Small intestine (tissue), 7 donors: Measurements from ENCODE around the gene SORCS2. TPM values are rescaled to one million over a fixed set of nuclear protein-coding genes. Genes with fewer than 3 reads are reported as not detected.

ENCODE experiments used
- DNase-seq, 2 donors: peaks; one replicate each; pipeline versions ENCODE4 v3.0.0 to v3.0.0-alpha.2; 2013
- FAIRE-seq: peaks from 2 replicates; lab custom pipeline; 2012; peaks lifted over from hg19 to GRCh38; lab: Jason Lieb, UNC
- H3K27ac ChIP-seq, 3 donors: one replicate each; pipeline ENCODE4 v1.5.1; 2013; ENCODE audit warnings: low read length in 2 of 3, mild to moderate bottlenecking in 2 of 3, control low read depth in 1 of 3, inconsistent platforms in 1 of 3, low read depth in 1 of 3, moderate library complexity in 1 of 3
- H3K27me3 ChIP-seq, 3 donors: one replicate each; pipeline ENCODE4 v1.6.1; 2013; ENCODE audit warnings: low read length in 3 of 3, inconsistent platforms in 1 of 3; ENCODE audit not compliant: control insufficient read depth in 3 of 3, insufficient read depth in 3 of 3
- H3K36me3 ChIP-seq, 3 donors: one replicate each; pipeline ENCODE4 v1.6.1; 2013; ENCODE audit warnings: low read length in 3 of 3, inconsistent platforms in 1 of 3, low read depth in 1 of 3, mild to moderate bottlenecking in 1 of 3, moderate library complexity in 1 of 3; ENCODE audit not compliant: control insufficient read depth in 3 of 3, insufficient read depth in 2 of 3
- H3K4me1 ChIP-seq, 3 donors: one replicate each; pipeline ENCODE4 v1.6.1; 2013; ENCODE audit warnings: low read length in 2 of 3, inconsistent platforms in 1 of 3, low read depth in 1 of 3, mild to moderate bottlenecking in 1 of 3, moderate library complexity in 1 of 3; ENCODE audit not compliant: control insufficient read depth in 3 of 3, insufficient read depth in 2 of 3
- H3K4me3 ChIP-seq, 3 donors: one replicate each; pipeline ENCODE4 v1.5.1; 2013; ENCODE audit warnings: low read length in 3 of 3, control low read depth in 1 of 3, inconsistent platforms in 1 of 3, low read depth in 1 of 3, mild to moderate bottlenecking in 1 of 3, moderate library complexity in 1 of 3
- H3K9me3 ChIP-seq, 2 donors: one replicate each; pipeline ENCODE4 v1.6.1; 2013; ENCODE audit warnings: low read depth in 1 of 2, low read length in 1 of 2; ENCODE audit not compliant: control insufficient read depth in 2 of 2, insufficient read depth in 1 of 2
- WGBS, 3 donors: extraction: QIAGEN DNeasy Blood & Tissue Kit; methylation state at CpG; one replicate each; pipeline ENCODE4 v1.1.7; 2013; 5-methylcytosine and 5-hydroxymethylcytosine counted together
- polyA plus RNA-seq, 4 donors: library from polyadenylated mRNA; stranded (reverse) in 3 of 4; unstranded in 1 of 4; fragments of 200-250 nt in 3 of 4; fragments of 120-200 nt in 1 of 4; gene quantifications; one replicate each; pipeline versions ENCODE4 v1.2.1 to v1.2.3, GENCODE V29; 2013
- donor health status: healthy with polysubstance abuse.
- donor health status: control.
- donor health status: control.
- donor health status: Bipolar disorder and iron deficiency.
- donor health status: healthy.

SORCS2 gene
- polyA plus RNA-seq, 4 donors = 0.63 to 3.3 (median 2.2) TPM; not detected in 1

DNA sequence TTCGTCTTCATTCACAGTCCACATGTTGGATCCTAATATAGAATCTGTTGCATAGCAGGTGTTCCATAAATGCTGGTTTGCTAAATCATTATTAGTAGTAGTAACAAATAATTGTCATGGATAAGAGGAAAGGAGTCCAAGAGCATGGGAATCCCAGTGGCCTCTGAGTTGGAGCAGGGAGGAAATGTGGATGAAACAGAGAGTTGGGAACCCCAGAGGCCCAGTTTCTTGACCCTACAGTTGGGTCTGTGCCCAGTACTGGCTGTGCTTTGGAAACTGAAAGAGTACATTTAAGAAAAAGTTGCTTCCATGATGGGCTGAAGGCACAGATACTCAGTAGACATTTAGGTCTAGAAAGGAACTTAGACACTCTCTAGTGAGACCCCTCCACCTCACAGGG, 391.8 kb downstream of the SORCS2 start:
- FAIRE-seq (no peak), DNase-seq (no peak)
- no peak overlapping the region for H3K4me3 ChIP-seq
- H3K4me1 ChIP-seq = no peaks in the 10 kb centered on the region
- H3K36me3 ChIP-seq = no peaks in the 10 kb centered on the region
- WGBS, 3 donors = 82 to 90% (median 87%) methylated on average over 1 of the region's 1 CpG
- peaks cover 0 to 5% of the 10 kb centered on the region in 2 donors for H3K9me3 ChIP-seq
- no peaks in the 10 kb centered on the region for H3K27me3 ChIP-seq
- H3K27ac ChIP-seq = no peak overlapping the region

DNA sequence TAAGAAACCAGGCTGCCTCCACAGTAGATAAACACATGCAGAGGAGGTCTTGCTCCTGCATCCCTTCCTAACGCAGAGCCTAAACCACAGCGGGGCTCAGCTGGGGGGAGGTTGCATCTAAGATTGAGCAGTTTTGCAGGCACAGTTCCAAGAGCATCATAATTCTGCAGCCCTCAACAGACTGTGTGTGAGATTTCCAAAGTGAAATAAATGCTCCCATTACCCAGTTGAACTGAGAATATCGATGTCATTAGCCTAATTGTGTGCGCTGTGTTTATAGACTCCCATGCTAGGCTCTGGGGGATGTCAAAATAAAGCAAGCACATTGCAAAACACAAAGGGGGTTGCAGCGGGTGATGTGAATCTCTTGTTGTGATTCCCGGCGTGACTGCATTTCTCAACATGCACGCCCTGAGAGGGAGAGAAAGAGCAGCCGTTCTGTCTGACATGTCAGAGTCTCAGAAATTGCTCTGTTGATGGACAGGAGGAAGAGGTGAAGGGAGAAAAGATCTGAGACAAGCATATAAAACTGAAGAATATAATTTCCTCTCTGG, 392.3 kb downstream of the SORCS2 start:
- 69 to 84% (median 75%) methylated on average over 9 of the region's 9 CpGs for WGBS, 3 donors
- Histone ChIP-seq H3K27ac (no peak overlapping the region), H3K4me1 (no peaks in the 10 kb centered on the region), H3K9me3 (peaks cover 0 to 3% of the 10 kb centered on the region in 2 donors), H3K27me3 (no peaks in the 10 kb centered on the region), H3K36me3 (no peaks in the 10 kb centered on the region), H3K4me3 (no peak overlapping the region)
- DNase-seq (no peak), FAIRE-seq (no peak)

DNA sequence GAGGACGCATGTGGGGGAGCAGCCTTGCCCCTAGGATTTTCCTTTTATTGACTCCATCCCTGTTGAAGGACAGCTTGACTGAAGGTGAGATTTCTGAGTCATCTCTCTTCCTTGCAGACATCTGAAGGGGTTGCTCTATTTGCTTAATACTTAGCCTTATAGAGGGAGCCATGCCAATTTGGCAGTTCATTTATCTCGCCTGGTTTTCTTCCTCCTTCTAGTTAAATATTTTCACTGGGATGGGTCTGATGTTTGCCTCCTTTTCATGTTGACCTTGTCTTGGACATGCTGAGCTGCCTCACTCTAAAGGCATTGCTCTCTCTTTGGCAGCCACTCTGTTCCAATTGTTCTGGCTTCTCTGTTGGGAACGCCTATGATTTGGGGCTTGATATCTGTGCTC, 393.4 kb downstream of the SORCS2 start:
- 43 to 66% (median 52%) methylated on average over 3 of the region's 3 CpGs for WGBS, 3 donors
- FAIRE-seq (no peak), DNase-seq (no peak)
- Histone ChIP-seq H3K36me3 (no peaks in the 10 kb centered on the region), H3K27me3 (no peaks in the 10 kb centered on the region), H3K4me1 (no peaks in the 10 kb centered on the region), H3K4me3 (no peak overlapping the region), H3K27ac (no peak overlapping the region), H3K9me3 (peaks cover 0 to 3% of the 10 kb centered on the region in 2 donors)

DNA sequence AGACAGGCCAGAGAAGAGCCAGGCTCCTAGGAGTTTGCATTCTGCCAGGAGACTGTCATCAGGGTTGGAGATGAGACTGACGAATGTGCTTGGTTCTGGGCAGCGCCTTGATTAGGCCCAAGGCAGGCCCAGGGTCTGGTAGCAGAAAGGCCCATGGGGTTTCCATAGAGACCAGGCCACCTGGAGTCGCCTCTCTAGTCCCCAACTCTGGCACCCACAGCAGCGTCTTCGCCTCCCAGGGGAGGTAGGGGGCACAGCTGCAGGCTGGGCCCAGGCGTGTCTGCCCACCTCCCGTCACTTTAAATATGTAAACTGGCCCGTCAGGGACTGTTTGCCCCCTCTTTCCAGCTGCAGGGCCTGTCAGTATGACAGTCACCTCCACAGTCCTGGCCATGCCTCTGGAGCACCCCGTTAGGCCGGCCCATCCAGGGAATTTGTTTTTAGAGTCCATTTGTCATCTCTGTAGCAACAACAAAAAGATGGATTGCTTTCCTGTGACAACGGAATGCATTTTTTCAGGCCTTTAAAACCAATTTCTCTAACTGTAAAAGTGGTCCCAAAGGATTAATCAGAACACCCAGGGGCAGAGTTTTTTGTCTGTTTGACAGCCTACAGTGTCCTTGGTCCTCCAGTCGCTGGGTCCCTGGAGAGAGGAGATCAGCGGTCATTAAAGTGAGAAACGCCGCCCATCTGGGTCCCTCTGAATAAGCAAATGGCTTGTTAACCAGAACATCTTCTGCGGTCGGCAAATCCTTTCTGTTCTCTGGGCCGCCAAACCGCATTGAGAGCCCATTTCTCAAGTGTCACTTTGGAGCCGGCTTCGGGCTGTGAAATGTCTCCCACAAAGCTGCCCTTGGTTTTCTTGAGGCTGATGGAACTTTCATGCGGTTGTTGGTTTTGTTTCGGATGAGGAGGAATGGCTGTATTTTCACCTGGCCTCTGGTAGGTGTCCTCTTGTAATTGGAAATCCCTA, 395.4 kb downstream of the SORCS2 start:
- DNase-seq (no peak), FAIRE-seq (no peak)
- H3K4me3 ChIP-seq = no peak overlapping the region
- WGBS, 3 donors = 71 to 83% (median 81%) methylated on average over 23 of the region's 23 CpGs
- no peaks in the 10 kb centered on the region for H3K36me3 ChIP-seq
- no peak overlapping the region for H3K27ac ChIP-seq
- peaks cover 0 to 3% of the 10 kb centered on the region in 2 donors for H3K9me3 ChIP-seq
- H3K27me3 ChIP-seq = peaks cover 0 to 5% (median 0%) of the 10 kb centered on the region in 3 donors
- no peaks in the 10 kb centered on the region for H3K4me1 ChIP-seq

DNA sequence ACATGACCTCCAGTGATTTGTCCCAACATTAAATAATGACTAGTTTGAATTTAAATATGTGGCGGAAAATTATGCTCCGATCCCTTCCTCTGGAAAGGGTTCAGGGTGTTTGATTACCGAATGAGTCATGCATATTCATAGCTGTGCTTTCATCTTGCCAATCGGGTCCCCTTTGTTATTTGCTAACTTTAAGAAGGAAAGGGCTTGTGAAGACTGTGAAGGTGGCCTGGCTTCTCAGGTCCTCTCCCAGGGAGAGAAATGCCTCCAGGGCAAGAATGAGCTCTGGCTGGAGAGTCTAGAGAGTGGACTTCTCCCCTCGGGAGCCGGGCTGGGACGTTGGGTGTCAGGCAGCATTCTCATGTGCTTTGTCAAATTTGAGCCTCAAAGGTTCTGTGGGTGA, 397.9 kb downstream of the SORCS2 start:
- 54 to 66% (median 65%) methylated on average over 7 of the region's 7 CpGs for WGBS, 3 donors
- H3K36me3 ChIP-seq = no peaks in the 10 kb centered on the region
- peaks cover 0 to 5% (median 0%) of the 10 kb centered on the region in 3 donors for H3K27me3 ChIP-seq
- FAIRE-seq (no peak), DNase-seq (no peak)
- no peaks in the 10 kb centered on the region for H3K4me1 ChIP-seq
- no peak overlapping the region for H3K27ac ChIP-seq
- peaks cover 0 to 3% of the 10 kb centered on the region in 2 donors for H3K9me3 ChIP-seq
- no peak overlapping the region for H3K4me3 ChIP-seq

DNA sequence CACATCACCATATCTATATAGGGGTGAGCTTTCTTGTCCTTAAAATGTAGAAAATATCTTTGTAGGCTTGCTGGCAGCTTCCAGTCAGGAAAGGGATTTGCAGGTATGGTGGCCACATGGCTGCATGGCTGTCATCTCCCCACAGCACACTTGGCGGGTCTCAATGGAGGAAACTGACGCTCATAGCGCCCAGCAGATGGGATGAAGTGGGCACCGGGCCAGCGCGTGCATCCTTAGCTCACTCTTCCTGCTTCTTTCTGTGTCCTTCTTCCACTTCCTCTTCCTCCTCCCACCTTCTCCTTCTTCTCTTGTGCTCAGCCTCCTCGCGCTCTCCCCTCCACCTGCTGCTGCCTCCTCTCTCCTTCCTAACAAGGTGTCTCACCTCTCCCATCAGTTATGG, 398.6 kb downstream of the SORCS2 start:
- Histone ChIP-seq H3K27ac (no peak overlapping the region), H3K9me3 (peaks cover 0 to 3% of the 10 kb centered on the region in 2 donors), H3K4me1 (no peaks in the 10 kb centered on the region), H3K36me3 (no peaks in the 10 kb centered on the region), H3K4me3 (no peak overlapping the region), H3K27me3 (peaks cover 0 to 9% (median 0%) of the 10 kb centered on the region in 3 donors)
- WGBS, 3 donors = 87 to 89% (median 89%) methylated on average over 8 of the region's 8 CpGs
- DNase-seq (no peak), FAIRE-seq (no peak)

DNA sequence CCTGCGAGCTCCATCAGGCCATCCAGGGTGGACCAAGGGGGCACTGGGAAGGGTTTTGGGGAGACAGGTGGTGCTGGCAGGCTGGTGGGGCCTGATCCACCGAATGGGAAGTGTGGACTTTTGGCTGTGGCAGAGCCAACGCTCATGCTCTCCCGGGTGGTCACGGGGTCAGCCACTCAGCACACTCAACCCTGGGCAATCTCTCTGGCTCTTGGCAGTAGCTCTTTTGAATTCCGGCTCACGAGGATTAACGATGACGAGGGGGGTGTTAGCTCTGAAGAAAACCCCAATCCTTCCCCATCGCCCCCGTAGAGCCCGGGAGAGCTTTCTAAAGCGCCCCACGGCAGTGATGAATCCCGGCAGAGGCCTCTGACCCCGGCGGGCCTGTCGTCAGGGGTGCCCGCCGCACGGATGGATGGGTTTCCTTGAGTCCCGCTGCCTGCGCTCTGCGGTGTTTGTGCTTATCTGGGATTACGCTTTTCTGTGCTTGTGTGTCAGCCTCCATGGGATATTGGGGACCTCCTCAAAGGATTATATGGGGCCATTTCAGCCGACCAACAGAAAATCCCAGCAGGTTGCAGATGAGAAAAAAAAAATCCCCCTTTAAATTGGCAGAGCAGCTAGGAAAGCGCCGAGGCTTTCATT, 399.2 kb downstream of the SORCS2 start:
- Histone ChIP-seq H3K27me3 (peaks cover 0 to 9% (median 0%) of the 10 kb centered on the region in 3 donors), H3K9me3 (peaks cover 0 to 3% of the 10 kb centered on the region in 2 donors), H3K4me1 (no peaks in the 10 kb centered on the region), H3K36me3 (no peaks in the 10 kb centered on the region), H3K4me3 (no peak overlapping the region), H3K27ac (no peak overlapping the region)
- DNase-seq = no peak
- 85 to 88% (median 88%) methylated on average over 28 of the region's 28 CpGs for WGBS, 3 donors
- FAIRE-seq = no peak

DNA sequence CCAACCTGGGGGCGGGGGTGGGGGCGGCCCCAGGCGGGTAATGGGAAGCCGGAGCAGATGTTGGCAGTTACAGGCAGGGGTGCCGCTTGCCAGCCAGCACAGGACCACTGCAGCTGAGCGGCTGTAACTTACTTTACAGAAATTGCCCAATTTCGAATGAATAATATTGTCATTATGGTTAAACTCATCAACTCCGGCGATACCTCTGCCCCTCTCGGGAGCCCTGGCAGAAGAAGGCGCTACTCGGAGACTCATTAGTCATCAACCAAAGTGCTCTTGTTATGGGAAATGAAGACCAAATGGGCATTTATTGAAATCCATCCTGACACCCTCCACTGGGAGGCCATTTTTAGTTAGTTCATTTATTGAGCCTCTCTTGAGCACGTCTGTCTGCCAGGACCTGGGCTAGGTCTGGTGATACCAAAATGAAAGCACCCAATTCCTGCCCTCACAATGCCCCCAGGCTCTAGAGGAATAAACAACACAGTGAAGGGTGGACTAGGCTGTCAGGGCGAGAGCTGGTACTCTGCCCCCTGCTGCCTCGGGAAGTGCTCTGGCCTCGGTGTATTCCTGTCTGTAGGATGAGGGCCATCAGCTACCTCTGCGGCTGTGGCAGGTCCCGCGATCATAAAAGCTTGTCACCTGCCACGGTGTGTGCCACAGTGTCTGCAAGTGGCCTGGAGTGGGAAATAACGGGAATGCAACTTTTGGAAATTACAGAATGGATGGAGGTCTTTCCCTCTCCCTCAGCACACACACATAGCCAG, 401.5 kb downstream of the SORCS2 start:
- 69 to 78% (median 72%) methylated on average over 21 of the region's 21 CpGs for WGBS, 3 donors
- Histone ChIP-seq H3K27me3 (peaks cover 0 to 9% (median 0%) of the 10 kb centered on the region in 3 donors), H3K9me3 (peaks cover 0 to 3% of the 10 kb centered on the region in 2 donors), H3K4me1 (no peaks in the 10 kb centered on the region), H3K36me3 (no peaks in the 10 kb centered on the region), H3K27ac (no peak overlapping the region), H3K4me3 (no peak overlapping the region)
- FAIRE-seq (no peak), DNase-seq (no peak)
